ENCODE data around the gene LRIT1.

LRIT1 gene

DNA sequence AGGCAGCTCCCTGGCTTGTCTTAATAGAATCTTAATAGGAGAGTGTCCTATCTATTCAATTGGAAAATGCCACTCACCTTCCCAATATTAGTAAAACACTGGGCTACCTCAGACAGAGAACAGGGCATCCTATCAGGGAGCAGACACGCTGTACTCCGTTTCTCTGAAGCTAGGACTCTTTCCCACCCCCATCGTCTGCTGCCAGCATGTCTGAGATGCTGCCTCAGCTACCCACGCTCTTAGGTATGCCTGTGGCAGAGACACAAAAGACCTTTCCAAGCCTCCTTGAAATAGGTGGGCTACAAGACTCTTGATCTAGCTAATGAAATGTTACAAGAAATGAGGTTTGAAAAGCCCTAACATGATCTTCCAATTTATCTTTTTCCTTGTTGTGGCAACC lies 13.5 kb downstream of the LRIT1 start:
- no peaks in the 10 kb centered on the region for H3K27me3 ChIP-seq (ENCODE audit: insufficient read depth, low read length)
- no peak overlapping the region for H3K4me3 ChIP-seq (ENCODE audit: low read depth, low read length, poor library complexity, severe bottlenecking)
- H3K4me1 ChIP-seq (ENCODE audit: insufficient read depth, low read length, severe bottlenecking) = no peaks in the 10 kb centered on the region
- TF ChIP-seq CTCF (IDR thresholded peaks at IDR 0.05; ENCODE audit: low read length) (no peak), EZH2 (IDR thresholded peaks at IDR 0.05; ENCODE audit: borderline replicate concordance, low read length) (no peak)
- H3K4me2 ChIP-seq (ENCODE audit: low read length) = no peak overlapping the region
- no peaks in the 10 kb centered on the region for H3K9me2 ChIP-seq (ENCODE audit: low read depth, low read length)
- no peaks in the 10 kb centered on the region for H3K9me3 ChIP-seq (ENCODE audit: low read length)
- H4K20me1 ChIP-seq (ENCODE audit: insufficient read depth, low read length) = no peaks in the 10 kb centered on the region
- no peaks in the 10 kb centered on the region for H3K36me3 ChIP-seq (ENCODE audit: insufficient read depth, low read length)
- H2AFZ ChIP-seq (ENCODE audit: low read length) = no peak overlapping the region
- no peaks in the 10 kb centered on the region for H3K79me2 ChIP-seq (ENCODE audit: insufficient read depth, low read length)
- no peak overlapping the region for H3K27ac ChIP-seq (ENCODE audit: low read depth, low read length, poor library complexity, severe bottlenecking)
- no peak overlapping the region for H3K9ac ChIP-seq (ENCODE audit: low read length)
- no peaks in the 10 kb centered on the region for H3F3A ChIP-seq (ENCODE audit: insufficient read depth, low read length)

- TF ChIP-seq CTCF (IDR thresholded peaks at IDR 0.05; ENCODE audit: low read length) = no peak
- H2AFZ ChIP-seq (ENCODE audit: low read length) = no peak overlapping the region
- H3K4me3 ChIP-seq (ENCODE audit: low read depth, low read length, poor library complexity, severe bottlenecking) = no peak overlapping the region
- no peak overlapping the region for H3K9ac ChIP-seq (ENCODE audit: low read length)
- no peaks in the 10 kb centered on the region for H4K20me1 ChIP-seq (ENCODE audit: insufficient read depth, low read length)
- no peaks in the 10 kb centered on the region for H3K4me1 ChIP-seq (ENCODE audit: insufficient read depth, low read length, severe bottlenecking)
- no peaks in the 10 kb centered on the region for H3K9me2 ChIP-seq (ENCODE audit: low read depth, low read length)
- H3F3A ChIP-seq (ENCODE audit: insufficient read depth, low read length) = no peaks in the 10 kb centered on the region
- no peak overlapping the region for H3K27ac ChIP-seq (ENCODE audit: low read depth, low read length, poor library complexity, severe bottlenecking)
- H3K9me3 ChIP-seq (ENCODE audit: low read length) = no peaks in the 10 kb centered on the region
- H3K4me2 ChIP-seq (ENCODE audit: low read length) = no peak overlapping the region
- H3K79me2 ChIP-seq (ENCODE audit: insufficient read depth, low read length) = no peaks in the 10 kb centered on the region
- no peaks in the 10 kb centered on the region; the same call in 1 of the 2 replicates for H3K27me3 ChIP-seq (ENCODE audit: insufficient read depth, low read length)
- no peaks in the 10 kb centered on the region for H3K36me3 ChIP-seq (ENCODE audit: insufficient read depth, low read length)
These were observed 14.7 kb downstream of the LRIT1 start for GRCh38 chr10:84226616-84227015.

DNA sequence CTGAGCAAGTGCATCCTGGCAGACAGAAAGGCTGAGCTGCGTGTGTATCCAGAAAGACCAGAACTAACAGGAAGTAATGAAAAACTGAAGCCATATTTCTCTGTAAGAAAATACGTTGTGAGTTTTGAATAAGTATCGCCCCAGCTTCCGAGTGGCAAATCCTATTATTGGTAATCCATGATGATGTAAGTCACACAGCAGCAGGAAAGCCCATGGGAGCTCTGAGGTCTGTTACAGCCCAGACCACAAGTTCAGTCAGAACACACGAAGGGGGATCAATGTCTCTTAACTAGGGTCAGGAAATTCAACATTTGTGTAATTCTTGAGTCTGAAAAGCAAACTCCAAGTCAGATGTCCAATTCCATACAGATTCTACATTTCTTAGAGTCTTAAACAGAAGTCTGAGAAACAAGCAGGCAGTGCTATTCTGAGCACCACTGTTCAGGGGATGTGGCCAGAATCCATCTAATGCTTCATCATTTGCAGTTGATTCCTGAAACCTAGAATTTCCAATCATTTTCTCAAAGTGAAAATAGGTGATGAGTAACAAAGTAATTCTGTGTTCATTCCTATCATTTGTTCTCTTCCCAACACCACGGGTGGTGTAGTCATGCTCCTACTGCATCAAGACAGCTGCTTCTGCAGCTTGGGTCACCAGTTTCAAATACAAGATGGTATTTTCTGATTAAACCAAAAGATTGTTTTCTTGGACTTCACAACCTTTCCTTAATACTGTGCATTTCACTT lies 15.7 kb downstream of the LRIT1 start, which contains the start of gene LRIT2:
TSS of gene LRIT2 (minus strand) at position 118 of the 747 bp plus-strand sequence. CDS start at position 94, 24 bp downstream.
- Histone ChIP-seq H3K79me2 (ENCODE audit: insufficient read depth, low read length) (no peaks in the 10 kb centered on the region), H3K9me3 (ENCODE audit: low read length) (no peaks in the 10 kb centered on the region), H3K36me3 (ENCODE audit: insufficient read depth, low read length) (no peaks in the 10 kb centered on the region), H3K27me3 (ENCODE audit: insufficient read depth, low read length) (no peaks in the 10 kb centered on the region; the same call in 1 of the 2 replicates), H3K9ac (ENCODE audit: low read length) (no peak within 1 kb of the TSS), H3F3A (ENCODE audit: insufficient read depth, low read length) (no peaks in the 10 kb centered on the region), H3K4me3 (ENCODE audit: low read depth, low read length, poor library complexity, severe bottlenecking) (no peak within 1 kb of the TSS), H3K9me2 (ENCODE audit: low read depth, low read length) (no peaks in the 10 kb centered on the region), H4K20me1 (ENCODE audit: insufficient read depth, low read length) (no peaks in the 10 kb centered on the region), H3K4me2 (ENCODE audit: low read length) (no peak within 1 kb of the TSS), H3K4me1 (ENCODE audit: insufficient read depth, low read length, severe bottlenecking) (no peaks in the 10 kb centered on the region), H2AFZ (ENCODE audit: low read length) (no peak within 1 kb of the TSS), H3K27ac (ENCODE audit: low read depth, low read length, poor library complexity, severe bottlenecking) (no peak within 1 kb of the TSS)
- TF ChIP-seq EZH2 (IDR thresholded peaks at IDR 0.05; ENCODE audit: borderline replicate concordance, low read length) (no peak), CTCF (IDR thresholded peaks at IDR 0.05; ENCODE audit: low read length) (no peak)
